A673 (cell line): ENCODE measurements around the gene RPP38. TPM values are rescaled to one million over a fixed set of nuclear protein-coding genes. Genes with fewer than 3 reads are reported as not detected.

Experiments used
- BruUV-seq: library from RNA; stranded (reverse); fragments of 400-500 nt; replicated peaks from 2 replicates; lab custom pipeline; 2021; lab: Mats Ljungman, UMichigan
- CTCF ChIA-PET: fragments of 300-600 bp; sonication (Branson Sonifier 250); formaldehyde crosslinking; loops from one replicate; lab custom pipeline; 2022; ENCODE audit warnings: antibody characterized with exemption; lab: Charles Lee
- POLR2A ChIA-PET: fragments of 300-600 bp; sonication (Branson Sonifier 250); formaldehyde crosslinking; loops from one replicate; lab custom pipeline; 2022; ENCODE audit warnings: antibody characterized with exemption; ENCODE audit not compliant: low non-redundant PET; lab: Charles Lee
- DNase-seq: peaks from one replicate; pipeline ENCODE4 v3.0.0-alpha.2; 2015; ENCODE audit warnings: low spot score
- H3K27ac ChIP-seq: fragments of 200-600 bp; sonication (generic); 2 replicates; pipeline ENCODE4 v1.5.1; 2016; ENCODE audit warnings: mixed run types, low read depth, mild to moderate bottlenecking, mixed read lengths, antibody characterized with exemption, low read length; ENCODE audit not compliant: poor library complexity, severe bottlenecking
- H3K27me3 ChIP-seq: fragments of 200-600 bp; sonication (generic); replicated peaks from 2 replicates; pipeline ENCODE4 v1.6.1; 2017; ENCODE audit warnings: mixed run types, low read depth, mild to moderate bottlenecking, mixed read lengths, antibody characterized with exemption, low read length; ENCODE audit not compliant: insufficient read depth, poor library complexity
- H3K36me3 ChIP-seq: fragments of 200-600 bp; sonication (generic); 2 replicates; pipeline ENCODE4 v1.6.1; 2016; ENCODE audit warnings: mixed run types, mild to moderate bottlenecking, mixed read lengths, antibody characterized with exemption, low read length; ENCODE audit not compliant: insufficient read depth, poor library complexity, severe bottlenecking
- H3K4me1 ChIP-seq: fragments of 200-600 bp; sonication (generic); 2 replicates; pipeline ENCODE4 v1.6.1; 2017; ENCODE audit warnings: mixed run types, mild to moderate bottlenecking, mixed read lengths, antibody characterized with exemption, low read length; ENCODE audit not compliant: insufficient read depth, poor library complexity, severe bottlenecking
- H3K4me3 ChIP-seq: fragments of 200-600 bp; sonication (generic); 2 replicates; pipeline ENCODE4 v1.5.1; 2016; ENCODE audit warnings: low read depth, mixed run types, mild to moderate bottlenecking, mixed read lengths, low read length; ENCODE audit not compliant: poor library complexity, severe bottlenecking
- H3K9me3 ChIP-seq: fragments of 200-600 bp; sonication (generic); 2 replicates; pipeline ENCODE4 v1.6.1; 2016; ENCODE audit warnings: mixed run types, low read depth, mild to moderate bottlenecking, mixed read lengths, antibody characterized with exemption, low read length; ENCODE audit not compliant: poor library complexity, severe bottlenecking
- EZH2 ChIP-seq: fragments of 200-600 bp; sonication (generic); IDR thresholded peaks from 2 replicates; pipeline ENCODE4 v1.6.1; 2017; ENCODE audit warnings: borderline replicate concordance, low read depth, mild to moderate bottlenecking, mixed read lengths, antibody characterized with exemption, low read length; ENCODE audit not compliant: poor library complexity, severe bottlenecking
- intact Hi-C: fragments of 100-400 bp; cut with micrococcal nuclease; formaldehyde crosslinking; loops from one replicate; pipeline ENCODE4 v1.10.0; 2022; ENCODE audit not compliant: unreplicated experiment
- total RNA-seq: library from RNA; stranded (reverse); gene quantifications from 2 replicates; pipeline ENCODE4 v1.2.3, GENCODE V29; 2021
- TF ChIP-seq, protein P1 (sequence below): fragments of 300-800, 200-600 bp; sonication (generic); conservative IDR thresholded peaks from 2 replicates; pipeline ENCODE4 v1.5.1; 2017; ENCODE audit warnings: low read depth, mild to moderate bottlenecking, antibody characterized with exemption, low read length, moderate library complexity, mixed read lengths

RPP38 gene
- total RNA-seq, 1 experiment from 2014 or later, result 23.8 TPM

DNA sequence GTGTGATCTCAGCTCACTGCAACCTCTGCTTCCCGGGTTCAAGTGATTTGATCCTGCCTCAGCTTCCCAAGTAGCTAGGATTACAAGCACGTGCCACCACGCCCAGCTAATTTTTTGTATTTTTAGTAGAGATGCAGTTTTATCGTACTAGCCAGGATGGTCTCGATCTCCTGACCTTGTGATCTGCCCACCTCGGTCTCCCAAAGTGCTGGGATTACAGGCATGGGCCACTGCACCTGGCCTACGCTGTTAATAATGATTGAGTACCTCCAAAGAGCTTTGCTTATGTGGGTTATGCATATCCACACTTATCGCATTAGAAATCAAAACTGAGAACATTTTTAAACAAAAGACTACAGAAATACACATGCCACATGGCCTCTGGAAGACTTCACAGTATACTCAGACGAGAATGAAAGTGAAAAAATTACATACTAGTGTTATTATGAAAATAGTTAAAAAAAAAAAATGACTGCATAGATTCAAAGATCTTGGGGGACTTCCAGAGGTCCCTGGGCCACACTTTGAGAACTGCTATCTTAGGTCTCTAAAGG, 25.4 kb downstream of the RPP38 start:
- Histone ChIP-seq H3K9me3 (no peaks in the 10 kb centered on the region), H3K4me3 (no peak overlapping the region), H3K27ac (no peak overlapping the region), H3K36me3 (no peaks in the 10 kb centered on the region), H3K27me3 (no peaks in the 10 kb centered on the region), H3K4me1 (no peaks in the 10 kb centered on the region)
- CTCF ChIA-PET, result no interaction called here
- intact Hi-C loops, result no loop called here
- POLR2A ChIA-PET, result no interaction called here
- DNase-seq, result no peak
- BruUV-seq, result no TSS peak
- TF ChIP-seq EZH2, result no peak
- TF ChIP-seq, protein P1, sequence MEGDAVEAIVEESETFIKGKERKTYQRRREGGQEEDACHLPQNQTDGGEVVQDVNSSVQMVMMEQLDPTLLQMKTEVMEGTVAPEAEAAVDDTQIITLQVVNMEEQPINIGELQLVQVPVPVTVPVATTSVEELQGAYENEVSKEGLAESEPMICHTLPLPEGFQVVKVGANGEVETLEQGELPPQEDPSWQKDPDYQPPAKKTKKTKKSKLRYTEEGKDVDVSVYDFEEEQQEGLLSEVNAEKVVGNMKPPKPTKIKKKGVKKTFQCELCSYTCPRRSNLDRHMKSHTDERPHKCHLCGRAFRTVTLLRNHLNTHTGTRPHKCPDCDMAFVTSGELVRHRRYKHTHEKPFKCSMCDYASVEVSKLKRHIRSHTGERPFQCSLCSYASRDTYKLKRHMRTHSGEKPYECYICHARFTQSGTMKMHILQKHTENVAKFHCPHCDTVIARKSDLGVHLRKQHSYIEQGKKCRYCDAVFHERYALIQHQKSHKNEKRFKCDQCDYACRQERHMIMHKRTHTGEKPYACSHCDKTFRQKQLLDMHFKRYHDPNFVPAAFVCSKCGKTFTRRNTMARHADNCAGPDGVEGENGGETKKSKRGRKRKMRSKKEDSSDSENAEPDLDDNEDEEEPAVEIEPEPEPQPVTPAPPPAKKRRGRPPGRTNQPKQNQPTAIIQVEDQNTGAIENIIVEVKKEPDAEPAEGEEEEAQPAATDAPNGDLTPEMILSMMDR, result no peak

DNA sequence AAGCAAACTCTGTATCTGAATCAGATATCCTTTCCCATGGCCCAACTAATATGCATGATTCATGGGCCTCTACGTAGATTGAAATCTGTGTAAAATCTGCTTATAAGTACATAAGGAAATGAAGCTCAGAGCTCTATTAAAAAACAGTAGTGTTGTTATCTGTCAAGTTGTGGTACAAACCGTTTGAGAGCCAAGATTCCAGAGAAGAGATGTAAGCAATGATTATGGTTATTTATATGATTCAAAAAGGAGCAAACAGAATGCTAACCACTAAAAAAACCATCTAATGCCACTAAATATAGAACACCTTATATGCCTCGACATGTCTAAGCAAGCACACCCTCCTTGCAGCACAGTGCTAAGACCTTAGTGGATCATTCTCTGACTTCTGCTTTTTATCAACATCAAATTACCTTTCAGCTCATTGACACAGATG, 26.6 kb downstream of the RPP38 start:
- CTCF ChIA-PET, result no interaction called here
- POLR2A ChIA-PET, result no interaction called here
- Histone ChIP-seq H3K27ac (no peak overlapping the region), H3K36me3 (no peaks in the 10 kb centered on the region), H3K4me3 (no peak overlapping the region), H3K9me3 (no peaks in the 10 kb centered on the region), H3K27me3 (no peaks in the 10 kb centered on the region), H3K4me1 (no peaks in the 10 kb centered on the region)
- DNase-seq, result no peak
- intact Hi-C loops, result no loop called here
- BruUV-seq, result no TSS peak
- TF ChIP-seq, protein P1, result no peak
- TF ChIP-seq EZH2, result no peak

DNA sequence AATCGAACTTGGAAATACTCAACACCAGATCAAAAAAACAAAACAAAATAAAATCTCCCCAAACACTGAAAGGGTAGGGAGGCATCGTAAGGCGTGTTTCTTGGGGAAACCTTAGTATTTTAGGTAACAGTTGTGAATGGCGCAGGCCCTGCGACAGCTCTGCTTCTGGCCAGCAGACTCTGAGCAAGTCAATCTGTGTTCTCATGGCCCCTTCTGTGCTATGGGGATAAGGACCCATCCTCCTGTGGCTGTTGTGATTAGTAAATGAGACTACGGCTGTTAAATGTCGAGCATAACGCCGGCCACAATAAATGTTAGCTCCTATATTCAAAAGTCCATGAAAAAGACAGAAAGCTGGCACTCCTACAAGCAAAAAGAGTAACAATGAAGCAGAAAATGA, 27.0 kb downstream of the RPP38 start:
- TF ChIP-seq, protein P1, result no peak
- no peak for TF ChIP-seq EZH2
- H3K9me3 ChIP-seq, result no peaks in the 10 kb centered on the region
- ChIA-PET CTCF (no interaction called here), POLR2A (no interaction called here)
- no peaks in the 10 kb centered on the region for H3K36me3 ChIP-seq
- DNase-seq, result no peak
- no peak overlapping the region for H3K4me3 ChIP-seq
- no peaks in the 10 kb centered on the region for H3K4me1 ChIP-seq
- no TSS peak for BruUV-seq
- intact Hi-C loops, result no loop called here
- no peaks in the 10 kb centered on the region for H3K27me3 ChIP-seq
- no peak overlapping the region for H3K27ac ChIP-seq
